DOHH2 (cell line): Measurements from ENCODE around the gene TTC3.

Experiments used
- EZH2phosphoT487 ChIP-seq: fragments of 200-600 bp; sonication (generic); IDR thresholded peaks from 2 replicates; pipeline ENCODE4 v1.6.1; 2017; ENCODE audit warnings: borderline replicate concordance, mild to moderate bottlenecking, antibody characterized with exemption, low read length, moderate library complexity, mixed read lengths
- TF ChIP-seq, protein P1 (sequence below): fragments of 200-600 bp; sonication (generic); IDR thresholded peaks from one replicate; pipeline ENCODE4 v1.5.1; 2014; ENCODE audit warnings: antibody characterized with exemption, mild to moderate bottlenecking, low read depth, low read length; ENCODE audit not compliant: poor library complexity, severe bottlenecking

- TF ChIP-seq, protein P1, sequence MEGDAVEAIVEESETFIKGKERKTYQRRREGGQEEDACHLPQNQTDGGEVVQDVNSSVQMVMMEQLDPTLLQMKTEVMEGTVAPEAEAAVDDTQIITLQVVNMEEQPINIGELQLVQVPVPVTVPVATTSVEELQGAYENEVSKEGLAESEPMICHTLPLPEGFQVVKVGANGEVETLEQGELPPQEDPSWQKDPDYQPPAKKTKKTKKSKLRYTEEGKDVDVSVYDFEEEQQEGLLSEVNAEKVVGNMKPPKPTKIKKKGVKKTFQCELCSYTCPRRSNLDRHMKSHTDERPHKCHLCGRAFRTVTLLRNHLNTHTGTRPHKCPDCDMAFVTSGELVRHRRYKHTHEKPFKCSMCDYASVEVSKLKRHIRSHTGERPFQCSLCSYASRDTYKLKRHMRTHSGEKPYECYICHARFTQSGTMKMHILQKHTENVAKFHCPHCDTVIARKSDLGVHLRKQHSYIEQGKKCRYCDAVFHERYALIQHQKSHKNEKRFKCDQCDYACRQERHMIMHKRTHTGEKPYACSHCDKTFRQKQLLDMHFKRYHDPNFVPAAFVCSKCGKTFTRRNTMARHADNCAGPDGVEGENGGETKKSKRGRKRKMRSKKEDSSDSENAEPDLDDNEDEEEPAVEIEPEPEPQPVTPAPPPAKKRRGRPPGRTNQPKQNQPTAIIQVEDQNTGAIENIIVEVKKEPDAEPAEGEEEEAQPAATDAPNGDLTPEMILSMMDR, result no peak
- no peak for TF ChIP-seq EZH2phosphoT487
These were observed 126.2 kb downstream of the TTC3 start for GRCh38 chr21:37199057-37199924.
